ENCODE data around the gene UNC5B.

DNA sequence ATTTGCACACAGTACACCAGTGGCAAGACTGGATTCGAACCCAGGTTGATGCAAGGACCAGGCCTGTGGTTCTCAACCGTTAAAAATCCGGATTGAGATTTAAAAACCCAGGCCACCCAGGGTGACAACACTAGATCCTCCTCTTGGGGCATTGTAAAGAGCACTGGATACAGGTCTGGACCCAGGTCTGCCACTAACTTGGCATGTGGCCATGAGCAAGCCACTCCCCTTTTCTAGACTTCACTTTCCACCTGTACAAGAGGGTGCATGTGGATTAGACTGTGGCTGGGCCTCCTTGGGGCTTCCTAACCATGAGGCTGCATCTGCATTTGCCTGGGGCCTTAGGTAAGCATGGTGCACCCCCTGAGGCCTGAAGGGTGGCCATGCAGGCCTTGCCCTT, 85.0 kb downstream of the UNC5B start:
- TF ChIP-seq, protein P1, sequence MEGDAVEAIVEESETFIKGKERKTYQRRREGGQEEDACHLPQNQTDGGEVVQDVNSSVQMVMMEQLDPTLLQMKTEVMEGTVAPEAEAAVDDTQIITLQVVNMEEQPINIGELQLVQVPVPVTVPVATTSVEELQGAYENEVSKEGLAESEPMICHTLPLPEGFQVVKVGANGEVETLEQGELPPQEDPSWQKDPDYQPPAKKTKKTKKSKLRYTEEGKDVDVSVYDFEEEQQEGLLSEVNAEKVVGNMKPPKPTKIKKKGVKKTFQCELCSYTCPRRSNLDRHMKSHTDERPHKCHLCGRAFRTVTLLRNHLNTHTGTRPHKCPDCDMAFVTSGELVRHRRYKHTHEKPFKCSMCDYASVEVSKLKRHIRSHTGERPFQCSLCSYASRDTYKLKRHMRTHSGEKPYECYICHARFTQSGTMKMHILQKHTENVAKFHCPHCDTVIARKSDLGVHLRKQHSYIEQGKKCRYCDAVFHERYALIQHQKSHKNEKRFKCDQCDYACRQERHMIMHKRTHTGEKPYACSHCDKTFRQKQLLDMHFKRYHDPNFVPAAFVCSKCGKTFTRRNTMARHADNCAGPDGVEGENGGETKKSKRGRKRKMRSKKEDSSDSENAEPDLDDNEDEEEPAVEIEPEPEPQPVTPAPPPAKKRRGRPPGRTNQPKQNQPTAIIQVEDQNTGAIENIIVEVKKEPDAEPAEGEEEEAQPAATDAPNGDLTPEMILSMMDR (IDR thresholded peaks at IDR 0.05), result no peak
- TF ChIP-seq POLR2A (IDR thresholded peaks at IDR 0.05), result no peak
